Upper lobe of right lung (tissue), 1 donor: ENCODE measurements around the gene NRBF2. TPM values are rescaled to one million over a fixed set of nuclear protein-coding genes. Genes with fewer than 3 reads are reported as not detected.

Source experiments
- ATAC-seq: fragments of 200-7000 bp; cut with Tn5 transposase; one replicate; pipeline ENCODE4 v1.9.1; 2020; ENCODE audit warnings: mild to moderate bottlenecking, moderate library complexity
- DNase-seq: peaks from one replicate; pipeline ENCODE4 v3.0.0-alpha.2; 2020
- H3K27ac ChIP-seq: fragments of 200-600 bp; one replicate; pipeline ENCODE4 v1.8.0; 2022
- H3K27me3 ChIP-seq: fragments of 200-600 bp; one replicate; pipeline ENCODE4 v1.8.0; 2022; ENCODE audit warnings: mild to moderate bottlenecking
- H3K36me3 ChIP-seq: fragments of 200-600 bp; one replicate; pipeline ENCODE4 v1.8.0; 2022
- H3K4me1 ChIP-seq: fragments of 200-600 bp; one replicate; pipeline ENCODE4 v1.8.0; 2022
- H3K4me3 ChIP-seq: fragments of 200-600 bp; one replicate; pipeline ENCODE4 v1.8.0; 2022; ENCODE audit warnings: mild to moderate bottlenecking
- H3K9me3 ChIP-seq: fragments of 200-600 bp; one replicate; pipeline ENCODE4 v1.8.0; 2022
- intact Hi-C: fragments of 100-400 bp; cut with DNase I; formaldehyde crosslinking; loops from one replicate; pipeline ENCODE4 v1.11.0; 2022
- total RNA-seq: library from RNA; stranded (reverse); fragmentation: NEBNext Ultra II Directional; extraction: Animal tissue kit (Norgen Biotek cat#: 25700); gene quantifications from one replicate; pipeline ENCODE4 v1.2.1, GENCODE V29; 2021
- TF ChIP-seq, protein P1 (sequence below): fragments of 200-600 bp; IDR thresholded peaks from one replicate; pipeline ENCODE4 v1.8.0; 2022; ENCODE audit warnings: antibody characterized with exemption
- donor health status: DM: no; HTN: yes; CAD: no; lungs with severe emphysema.

The NRBF2 gene
- total RNA-seq, 1 donor from 2014 or later, result 20.6 TPM

GRCh38 chr10:63175534-63175933 is 42.4 kb downstream of the NRBF2 start:
- TF ChIP-seq, protein P1, sequence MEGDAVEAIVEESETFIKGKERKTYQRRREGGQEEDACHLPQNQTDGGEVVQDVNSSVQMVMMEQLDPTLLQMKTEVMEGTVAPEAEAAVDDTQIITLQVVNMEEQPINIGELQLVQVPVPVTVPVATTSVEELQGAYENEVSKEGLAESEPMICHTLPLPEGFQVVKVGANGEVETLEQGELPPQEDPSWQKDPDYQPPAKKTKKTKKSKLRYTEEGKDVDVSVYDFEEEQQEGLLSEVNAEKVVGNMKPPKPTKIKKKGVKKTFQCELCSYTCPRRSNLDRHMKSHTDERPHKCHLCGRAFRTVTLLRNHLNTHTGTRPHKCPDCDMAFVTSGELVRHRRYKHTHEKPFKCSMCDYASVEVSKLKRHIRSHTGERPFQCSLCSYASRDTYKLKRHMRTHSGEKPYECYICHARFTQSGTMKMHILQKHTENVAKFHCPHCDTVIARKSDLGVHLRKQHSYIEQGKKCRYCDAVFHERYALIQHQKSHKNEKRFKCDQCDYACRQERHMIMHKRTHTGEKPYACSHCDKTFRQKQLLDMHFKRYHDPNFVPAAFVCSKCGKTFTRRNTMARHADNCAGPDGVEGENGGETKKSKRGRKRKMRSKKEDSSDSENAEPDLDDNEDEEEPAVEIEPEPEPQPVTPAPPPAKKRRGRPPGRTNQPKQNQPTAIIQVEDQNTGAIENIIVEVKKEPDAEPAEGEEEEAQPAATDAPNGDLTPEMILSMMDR, result no peak
- Histone ChIP-seq H3K27me3 (no peaks in the 10 kb centered on the region), H3K36me3 (peaks cover 68% of the 10 kb centered on the region), H3K4me1 (no peaks in the 10 kb centered on the region), H3K4me3 (no peak overlapping the region), H3K9me3 (no peaks in the 10 kb centered on the region), H3K27ac (no peak overlapping the region)
- ATAC-seq (no peak), DNase-seq (no peak)
- intact Hi-C loops, result no loop called here

GRCh38 chr10:63192826-63193225 is 59.7 kb downstream of the NRBF2 start:
- H3K9me3 ChIP-seq, result no peaks in the 10 kb centered on the region
- TF ChIP-seq, protein P1, result no peak
- peaks cover 97% of the 10 kb centered on the region for H3K36me3 ChIP-seq
- no peak overlapping the region for H3K4me3 ChIP-seq
- peaks cover 6% of the 10 kb centered on the region for H3K4me1 ChIP-seq
- intact Hi-C loops, result no loop called here
- ATAC-seq (no peak), DNase-seq (no peak)
- H3K27me3 ChIP-seq, result no peaks in the 10 kb centered on the region
- H3K27ac ChIP-seq, result no peak overlapping the region

- Histone ChIP-seq H3K27ac (no peak overlapping the region), H3K4me3 (no peak overlapping the region), H3K27me3 (no peaks in the 10 kb centered on the region), H3K4me1 (peaks cover 6% of the 10 kb centered on the region), H3K9me3 (no peaks in the 10 kb centered on the region), H3K36me3 (peaks cover 89% of the 10 kb centered on the region)
- ATAC-seq (no peak), DNase-seq (no peak)
- intact Hi-C loops, result no loop called here
- TF ChIP-seq, protein P1, result no peak
Observed at GRCh38 chr10:63197344-63198092, 64.4 kb downstream of the NRBF2 start.

DNA sequence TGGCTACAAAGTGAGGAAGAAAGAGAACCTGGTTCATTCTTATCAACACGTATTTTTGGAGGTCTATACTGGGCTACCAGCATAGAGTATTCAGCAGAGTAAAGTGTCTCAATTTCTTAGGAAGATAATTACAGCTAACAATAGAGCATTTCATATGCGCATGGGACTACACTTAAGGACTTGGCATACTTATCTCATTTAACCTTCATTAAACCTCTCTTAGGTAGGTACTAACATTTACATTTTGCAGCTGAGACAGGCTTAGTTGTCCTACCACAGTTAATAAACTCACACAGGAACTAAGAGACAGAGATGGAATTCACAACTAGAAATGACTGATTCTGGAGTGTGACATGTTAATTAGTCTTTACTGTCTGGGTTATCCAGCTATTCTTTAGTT is 66.6 kb downstream of the NRBF2 start:
- peaks cover 68% of the 10 kb centered on the region for H3K36me3 ChIP-seq
- no peaks in the 10 kb centered on the region for H3K9me3 ChIP-seq
- intact Hi-C loops, result no loop called here
- peaks cover 6% of the 10 kb centered on the region for H3K4me1 ChIP-seq
- H3K4me3 ChIP-seq, result no peak overlapping the region
- TF ChIP-seq, protein P1, result no peak
- no peak for ATAC-seq
- no peaks in the 10 kb centered on the region for H3K27me3 ChIP-seq
- no peak for DNase-seq
- no peak overlapping the region for H3K27ac ChIP-seq

- no peaks in the 10 kb centered on the region for H3K27me3 ChIP-seq
- H3K36me3 ChIP-seq, result peaks cover 65% of the 10 kb centered on the region
- no peak for ATAC-seq
- intact Hi-C loops, result no loop called here
- TF ChIP-seq, protein P1, result no peak
- no peak overlapping the region for H3K27ac ChIP-seq
- H3K4me3 ChIP-seq, result no peak overlapping the region
- no peaks in the 10 kb centered on the region for H3K9me3 ChIP-seq
- no peak for DNase-seq
- H3K4me1 ChIP-seq, result peaks cover 11% of the 10 kb centered on the region
Observed at GRCh38 chr10:63200431-63200830, 67.3 kb downstream of the NRBF2 start.
